Measurements from ENCODE around the gene CRISPLD2.

Gene CRISPLD2

GRCh38 chr16:84819644-84820304 is at the start of gene CRISPLD2:
TSS of gene CRISPLD2 (plus strand) at chr16:84819985. CDS start at chr16:84838496, 18,511 bp downstream.
- peak; percentile 96 for DNase-seq (ENCODE audit: low spot score)

GRCh38 chr16:84773312-84773711 is 46.5 kb upstream of the CRISPLD2 start:
- DNase-seq (ENCODE audit: low spot score), result no peak

- peak; percentile 59 for DNase-seq (ENCODE audit: low spot score)
These were observed 45.0 kb upstream of the CRISPLD2 start for GRCh38 chr16:84774810-84775209.

GRCh38 chr16:84775262-84775810 is 44.4 kb upstream of the CRISPLD2 start:
- no peak for DNase-seq (ENCODE audit: low spot score)

GRCh38 chr16:84777435-84777834 is 42.4 kb upstream of the CRISPLD2 start:
- peak; percentile 38 for DNase-seq (ENCODE audit: low spot score)

GRCh38 chr16:84778720-84779119 is 41.1 kb upstream of the CRISPLD2 start:
- no peak for DNase-seq (ENCODE audit: low spot score)

GRCh38 chr16:84780063-84780462 is 39.7 kb upstream of the CRISPLD2 start:
- DNase-seq (ENCODE audit: low spot score), result no peak

GRCh38 chr16:84780544-84781376 is 39.0 kb upstream of the CRISPLD2 start:
- no peak for DNase-seq (ENCODE audit: low spot score)

- DNase-seq (ENCODE audit: low spot score), result no peak
These were observed 36.9 kb upstream of the CRISPLD2 start for GRCh38 chr16:84782846-84783245.

- no peak for DNase-seq (ENCODE audit: low spot score)
These were observed 33.8 kb upstream of the CRISPLD2 start for GRCh38 chr16:84785843-84786581.

- no peak for DNase-seq (ENCODE audit: low spot score)
These were observed 33.1 kb upstream of the CRISPLD2 start for GRCh38 chr16:84786605-84787262.

GRCh38 chr16:84787263-84787622 is 32.5 kb upstream of the CRISPLD2 start:
- no peak for DNase-seq (ENCODE audit: low spot score)

- no peak for DNase-seq (ENCODE audit: low spot score)
These were observed 30.8 kb upstream of the CRISPLD2 start for GRCh38 chr16:84788920-84789391.

GRCh38 chr16:84789431-84789830 is 30.4 kb upstream of the CRISPLD2 start:
- no peak for DNase-seq (ENCODE audit: low spot score)

GRCh38 chr16:84790301-84790700 is 29.5 kb upstream of the CRISPLD2 start:
- no peak for DNase-seq (ENCODE audit: low spot score)

- no peak for DNase-seq (ENCODE audit: low spot score)
These were observed 28.7 kb upstream of the CRISPLD2 start for GRCh38 chr16:84791088-84791487.

GRCh38 chr16:84791501-84791900 is 28.3 kb upstream of the CRISPLD2 start:
- no peak for DNase-seq (ENCODE audit: low spot score)

- DNase-seq (ENCODE audit: low spot score), result no peak
These were observed 25.6 kb upstream of the CRISPLD2 start for GRCh38 chr16:84794186-84794585.

GRCh38 chr16:84794626-84795025 is 25.2 kb upstream of the CRISPLD2 start:
- no peak for DNase-seq (ENCODE audit: low spot score)

- DNase-seq (ENCODE audit: low spot score), result no peak
These were observed 24.3 kb upstream of the CRISPLD2 start for GRCh38 chr16:84795329-84796053.
